Stimulated activated naive CD8-positive, alpha-beta T cell treated with anti-CD3 and anti-CD28 coated beads, Interleukin-15, amount 100 ng/mL, for 72 hours (primary cell): ENCODE measurements around the gene PCGF6.
"Not testable (repeated sequence)": the region's sequence is repeated elsewhere in the genome, so short reads cannot be mapped to it uniquely, and the experiment has no call there.

Experiments used
- ATAC-seq: fragments of 150-1000 bp; cut with Tn5 transposase; 2 replicates; pipeline ENCODE4 v1.10.0; 2021; ENCODE audit warnings: mild to moderate bottlenecking, moderate library complexity
- DNase-seq, 2 donors: peaks; one replicate each; pipeline ENCODE4 v3.0.0; 2021 to 2022
- H3K27ac Mint-ChIP-seq, 2 donors: one replicate each; pipeline ENCODE4 v1.8.0; 2022; ENCODE audit warnings: mild to moderate bottlenecking in 2 of 2, mixed read lengths in 2 of 2, moderate library complexity in 2 of 2
- H3K27me3 Mint-ChIP-seq: one replicate; pipeline ENCODE4 v1.8.0; 2022; ENCODE audit warnings: mixed read lengths
- H3K4me1 Mint-ChIP-seq: one replicate; pipeline ENCODE4 v1.8.0; 2022; ENCODE audit warnings: mild to moderate bottlenecking, mixed read lengths
- H3K4me3 Mint-ChIP-seq, 2 donors: one replicate each; pipeline ENCODE4 v1.8.0; 2022; ENCODE audit warnings: mild to moderate bottlenecking in 2 of 2, mixed read lengths in 2 of 2, moderate library complexity in 1 of 2
- H3K9me3 Mint-ChIP-seq, 2 donors: one replicate each; pipeline ENCODE4 v1.8.0; 2022; ENCODE audit warnings: mixed read lengths in 2 of 2

PCGF6 gene, protein sequence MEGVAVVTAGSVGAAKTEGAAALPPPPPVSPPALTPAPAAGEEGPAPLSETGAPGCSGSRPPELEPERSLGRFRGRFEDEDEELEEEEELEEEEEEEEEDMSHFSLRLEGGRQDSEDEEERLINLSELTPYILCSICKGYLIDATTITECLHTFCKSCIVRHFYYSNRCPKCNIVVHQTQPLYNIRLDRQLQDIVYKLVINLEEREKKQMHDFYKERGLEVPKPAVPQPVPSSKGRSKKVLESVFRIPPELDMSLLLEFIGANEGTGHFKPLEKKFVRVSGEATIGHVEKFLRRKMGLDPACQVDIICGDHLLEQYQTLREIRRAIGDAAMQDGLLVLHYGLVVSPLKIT

DNA sequence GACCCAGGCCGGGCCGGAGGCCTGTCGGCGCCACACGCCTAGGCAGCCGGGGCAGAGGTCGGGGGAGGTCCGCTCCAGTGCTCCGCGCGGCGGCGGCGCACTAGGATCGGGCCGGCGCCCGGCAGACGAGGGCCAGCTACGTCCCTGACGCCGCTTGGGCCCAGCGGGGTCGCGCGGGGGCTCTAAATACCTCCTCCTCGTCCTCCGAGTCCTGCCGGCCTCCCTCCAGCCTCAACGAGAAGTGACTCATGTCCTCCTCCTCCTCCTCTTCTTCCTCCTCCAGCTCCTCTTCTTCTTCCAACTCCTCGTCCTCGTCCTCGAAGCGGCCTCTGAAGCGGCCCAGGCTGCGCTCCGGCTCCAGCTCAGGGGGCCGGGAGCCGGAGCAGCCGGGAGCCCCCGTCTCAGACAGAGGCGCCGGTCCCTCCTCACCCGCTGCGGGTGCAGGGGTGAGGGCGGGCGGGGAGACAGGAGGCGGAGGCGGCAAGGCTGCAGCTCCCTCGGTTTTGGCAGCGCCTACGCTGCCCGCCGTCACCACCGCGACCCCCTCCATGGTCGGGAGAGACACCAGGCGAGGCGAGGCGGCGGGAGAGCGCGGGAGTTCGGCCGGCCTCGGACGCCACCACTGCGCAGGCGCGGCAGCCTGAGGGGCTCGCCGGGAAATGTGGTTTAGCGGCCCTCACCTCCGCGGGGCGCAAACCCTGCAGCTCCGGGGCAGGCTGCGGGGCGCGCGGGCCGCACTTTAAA is at the start of gene PCGF6:
Gene PCGF6, minus strand, starts transcription at position 624 of the 744 bp plus-strand sequence. Its CDS starts 74 bp downstream, at position 550.
- H3K27me3 Mint-ChIP-seq, result no peaks in the 10 kb centered on the region
- peak; percentile 80 to 82 for DNase-seq
- H3K27ac Mint-ChIP-seq, result peak within 1 kb of the TSS; percentile 95 to 99
- H3K4me1 Mint-ChIP-seq, result peaks cover 12% of the 10 kb centered on the region
- peak within 1 kb of the TSS; percentile 96 to 98 for H3K4me3 Mint-ChIP-seq
- peak; percentile 89 for ATAC-seq
- no peaks in the 10 kb centered on the region for H3K9me3 Mint-ChIP-seq

DNA sequence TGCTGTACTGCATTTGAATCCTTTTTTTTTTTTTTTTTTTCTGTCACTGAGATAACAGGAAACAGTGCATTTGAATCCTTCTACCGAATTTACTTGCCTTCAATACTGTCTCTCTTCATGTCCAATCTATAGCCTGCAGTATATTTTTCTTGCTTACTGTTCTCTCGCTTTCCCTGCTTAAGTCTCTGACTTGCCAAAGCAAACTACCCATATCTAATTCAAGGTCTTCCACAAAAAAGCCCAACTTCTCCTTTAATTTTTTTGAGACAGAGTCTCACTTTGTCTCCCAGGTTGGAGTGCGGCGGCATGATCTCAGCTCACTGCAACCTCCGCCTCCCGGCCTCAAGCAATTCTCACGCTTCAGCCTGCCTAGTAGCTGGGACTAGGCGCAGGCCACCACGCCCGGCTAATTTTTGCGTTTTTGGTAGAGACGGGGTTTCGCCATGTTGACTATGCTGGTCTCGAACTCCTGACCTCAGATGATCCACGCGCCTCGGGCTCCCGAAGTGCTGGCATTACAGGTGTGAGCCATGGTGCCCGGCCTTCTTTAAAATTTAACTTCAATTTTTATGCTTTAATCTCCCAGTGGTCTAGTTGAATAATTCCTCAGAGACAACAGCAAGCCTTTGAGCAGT is 46.4 kb upstream of the PCGF6 start:
- DNase-seq, result no peak
- H3K4me3 Mint-ChIP-seq, result peak overlapping the region; percentile 88 to 99
- H3K27ac Mint-ChIP-seq, result peak overlapping the region; percentile 84 to 90
- peaks cover 64% of the 10 kb centered on the region for H3K4me1 Mint-ChIP-seq
- H3K27me3 Mint-ChIP-seq, result no peaks in the 10 kb centered on the region
- ATAC-seq, result no peak
- H3K9me3 Mint-ChIP-seq, result no peaks in the 10 kb centered on the region

DNA sequence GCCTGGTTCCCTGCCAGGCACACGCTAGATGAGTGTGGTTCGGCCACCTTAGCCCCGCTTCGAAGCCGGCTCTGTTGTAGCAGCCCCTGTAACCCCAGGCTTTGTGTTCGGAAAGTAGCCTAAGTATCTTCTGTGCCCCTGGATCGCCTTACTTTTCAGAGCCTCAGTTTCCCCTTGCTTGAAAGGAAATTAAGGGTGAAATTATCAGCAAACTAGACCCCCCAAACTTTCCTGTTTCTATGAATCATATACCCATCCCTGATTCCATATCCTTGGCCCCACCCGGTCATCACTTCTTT is 45.8 kb upstream of the PCGF6 start:
- DNase-seq (no peak), ATAC-seq (no peak)
- no peaks in the 10 kb centered on the region for H3K9me3 Mint-ChIP-seq
- peak overlapping the region; percentile 88 to 99 for H3K4me3 Mint-ChIP-seq
- peaks cover 64% of the 10 kb centered on the region for H3K4me1 Mint-ChIP-seq
- H3K27ac Mint-ChIP-seq, result peak overlapping the region; percentile 84 to 90
- H3K27me3 Mint-ChIP-seq, result no peaks in the 10 kb centered on the region

DNA sequence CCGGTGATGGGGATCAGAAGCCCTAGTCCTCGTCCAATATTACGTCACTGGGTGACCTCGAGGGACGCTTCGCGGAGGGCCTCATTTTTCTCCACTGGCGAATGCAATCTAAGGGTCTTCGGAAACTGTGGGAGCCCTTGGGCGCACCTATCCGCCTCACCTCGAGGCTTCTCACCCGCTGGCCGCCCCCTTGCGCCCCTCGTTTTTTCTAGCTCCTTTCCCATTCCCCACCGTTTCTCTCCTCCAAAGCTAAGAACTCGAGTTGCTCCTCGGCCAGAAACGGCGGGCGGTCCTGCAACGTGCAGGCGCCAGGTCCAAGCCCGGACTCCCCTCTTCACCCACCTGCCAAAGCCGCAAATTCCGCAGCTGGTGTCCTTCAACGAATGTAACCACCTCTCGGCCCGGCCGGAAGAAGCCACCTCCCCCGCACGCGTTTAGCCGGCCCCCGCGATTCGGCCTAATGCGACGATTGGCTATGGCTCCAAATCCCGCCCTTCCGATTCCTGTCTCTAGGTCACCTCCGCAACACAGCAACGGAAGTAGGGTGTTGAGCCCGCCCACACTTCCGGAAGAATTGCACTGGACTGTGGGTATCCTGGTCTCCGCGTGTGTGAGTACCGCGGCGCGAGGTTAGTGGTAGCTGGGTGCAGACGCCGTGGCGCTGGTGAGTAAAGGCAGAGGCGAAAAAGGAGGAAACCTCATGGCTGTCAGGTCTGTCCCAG is 45.3 kb upstream of the PCGF6 start, which contains the start of the genes ATP5MK and PDCD11:
Gene ATP5MK, minus strand, starts transcription at position 409 of the 722 bp plus-strand sequence. CDS start 4,018 bp downstream, outside the sequence.
Gene PDCD11, plus strand, starts transcription at position 560 of the 722 bp plus-strand sequence. CDS start 1,801 bp downstream, outside the sequence.
- peak; percentile 91 to 96 for DNase-seq
- peak within 1 kb of the TSS; percentile 88 to 99 for H3K4me3 Mint-ChIP-seq
- H3K27me3 Mint-ChIP-seq, result no peaks in the 10 kb centered on the region
- H3K27ac Mint-ChIP-seq, result peak within 1 kb of the TSS; percentile 90 to 99
- peak; percentile 100 for ATAC-seq
- H3K4me1 Mint-ChIP-seq, result peaks cover 64% of the 10 kb centered on the region
- no peaks in the 10 kb centered on the region for H3K9me3 Mint-ChIP-seq

DNA sequence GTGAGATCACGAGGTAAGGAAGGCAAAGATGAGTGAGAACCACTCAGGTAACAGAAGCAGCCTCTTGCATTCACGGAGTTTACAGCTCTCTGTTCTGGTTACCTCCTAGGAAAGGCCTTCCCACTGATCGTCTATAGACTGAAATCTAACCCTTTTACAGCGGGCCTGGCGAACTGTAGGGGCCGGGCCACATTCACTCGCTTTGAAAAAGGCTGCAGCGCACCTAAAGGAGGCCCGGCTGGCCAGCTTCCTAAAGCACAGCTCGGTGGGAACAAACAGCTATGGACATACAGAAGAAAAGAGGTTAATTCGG is 44.8 kb upstream of the PCGF6 start:
- ATAC-seq (no peak), DNase-seq (no peak)
- peaks cover 66% of the 10 kb centered on the region for H3K4me1 Mint-ChIP-seq
- H3K4me3 Mint-ChIP-seq, result peak overlapping the region; percentile 88 to 99
- H3K27ac Mint-ChIP-seq, result peak overlapping the region; percentile 90 to 99
- no peaks in the 10 kb centered on the region for H3K9me3 Mint-ChIP-seq
- H3K27me3 Mint-ChIP-seq, result no peaks in the 10 kb centered on the region

DNA sequence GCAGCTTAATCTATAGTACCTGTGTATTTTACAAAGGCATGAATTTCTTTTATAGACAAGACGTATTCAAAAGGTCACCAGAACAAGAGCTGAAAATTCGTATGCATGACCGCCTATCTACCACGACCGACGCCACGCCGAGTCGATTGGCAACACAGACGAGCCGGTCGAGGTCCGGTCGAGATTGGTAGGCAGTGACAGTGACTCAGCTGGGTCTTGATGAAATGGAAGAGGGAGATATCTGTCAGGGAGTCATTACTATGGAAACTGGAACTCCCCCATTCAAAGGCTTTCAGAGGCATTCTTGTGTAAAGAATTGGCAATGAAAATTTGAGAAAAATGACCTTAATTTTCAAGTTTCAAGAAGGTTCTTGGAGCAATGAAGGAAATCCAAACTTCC is 43.2 kb upstream of the PCGF6 start:
- Mint-ChIP-seq H3K27ac (peak overlapping the region; percentile 27 to 69), H3K4me3 (peak overlapping the region; percentile 49 to 62), H3K4me1 (peaks cover 56% of the 10 kb centered on the region), H3K27me3 (no peaks in the 10 kb centered on the region), H3K9me3 (no peaks in the 10 kb centered on the region)
- DNase-seq (no peak), ATAC-seq (no peak)

DNA sequence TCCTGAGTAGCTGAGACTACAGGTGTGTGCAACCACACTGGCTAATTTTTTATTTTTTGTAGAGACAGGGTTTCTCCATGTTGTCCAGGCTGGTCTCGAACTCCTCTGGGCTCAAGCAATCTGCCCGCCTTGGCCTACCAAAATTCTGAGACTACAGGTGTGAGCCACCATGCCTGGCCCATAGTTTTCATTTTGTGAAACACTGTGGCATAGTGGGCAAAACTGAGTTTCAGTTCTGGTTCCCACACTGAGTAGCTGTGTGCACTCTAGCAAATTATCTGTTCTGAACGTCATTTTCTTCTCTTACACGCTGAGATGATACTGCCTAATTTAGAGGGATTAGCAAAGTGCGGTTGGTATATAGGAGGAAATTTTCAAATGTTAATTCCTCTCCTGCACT is 31.8 kb upstream of the PCGF6 start:
- no peak overlapping the region for H3K27ac Mint-ChIP-seq
- ATAC-seq, result no peak

DNA sequence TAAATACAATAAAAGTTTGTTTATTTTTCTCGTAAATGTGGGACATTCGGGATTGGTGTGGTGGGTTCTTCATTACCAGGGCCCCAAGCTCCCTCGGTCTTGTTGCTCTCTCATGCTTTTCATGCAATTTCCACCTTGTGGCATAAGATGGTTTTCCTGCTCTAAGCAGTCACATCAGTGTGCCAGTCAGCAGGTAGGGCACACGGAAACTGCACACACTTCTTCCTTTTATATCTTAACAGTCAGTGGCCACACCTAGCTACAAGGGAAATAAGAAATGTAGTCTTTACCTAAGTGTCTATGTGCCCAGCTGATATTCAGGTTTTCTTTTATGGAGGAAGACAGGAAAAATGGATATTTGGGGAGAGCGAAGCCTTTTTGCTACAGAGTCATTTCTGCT is 23.3 kb upstream of the PCGF6 start:
- no peaks in the 10 kb centered on the region for H3K9me3 Mint-ChIP-seq
- H3K4me3 Mint-ChIP-seq, result no peak overlapping the region

More for the DNA sequence above, 31.8 kb upstream of the PCGF6 start:
- DNase-seq, result no peak
- Mint-ChIP-seq H3K4me3 (no peak overlapping the region), H3K9me3 (no peaks in the 10 kb centered on the region), H3K4me1 (no peaks in the 10 kb centered on the region), H3K27me3 (no peaks in the 10 kb centered on the region)

DNA sequence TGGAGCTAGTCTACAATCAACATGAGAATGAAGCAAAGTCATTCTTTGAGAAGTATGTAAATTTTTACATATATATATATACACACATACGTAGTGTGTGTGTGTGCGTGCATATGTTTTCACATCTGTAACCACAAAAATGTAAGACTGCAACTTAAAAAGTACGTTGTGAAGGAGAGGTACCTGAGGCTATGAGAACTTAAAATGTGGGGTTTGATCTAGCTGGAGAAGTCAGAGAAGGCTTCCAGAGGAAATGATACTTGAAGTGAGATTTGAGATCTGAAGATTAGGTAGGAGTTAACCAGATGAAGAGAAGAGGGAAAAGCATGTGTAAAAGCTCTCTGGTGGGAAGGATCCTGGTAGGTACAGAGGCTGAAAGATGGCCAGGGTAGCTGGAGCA is 22.6 kb upstream of the PCGF6 start:
- DNase-seq (no peak), ATAC-seq (no peak)
- no peak overlapping the region for H3K4me3 Mint-ChIP-seq
- H3K27ac Mint-ChIP-seq, result no peak overlapping the region
- peaks cover 21% of the 10 kb centered on the region for H3K4me1 Mint-ChIP-seq
- H3K27me3 Mint-ChIP-seq, result no peaks in the 10 kb centered on the region
- no peaks in the 10 kb centered on the region for H3K9me3 Mint-ChIP-seq

More for the DNA sequence above, 23.3 kb upstream of the PCGF6 start:
- Mint-ChIP-seq H3K4me1 (peaks cover 21% of the 10 kb centered on the region), H3K27me3 (no peaks in the 10 kb centered on the region), H3K27ac (peak overlapping the region in 1 of 2 donors; percentile 23)
- ATAC-seq, result no peak
- DNase-seq, result no peak

DNA sequence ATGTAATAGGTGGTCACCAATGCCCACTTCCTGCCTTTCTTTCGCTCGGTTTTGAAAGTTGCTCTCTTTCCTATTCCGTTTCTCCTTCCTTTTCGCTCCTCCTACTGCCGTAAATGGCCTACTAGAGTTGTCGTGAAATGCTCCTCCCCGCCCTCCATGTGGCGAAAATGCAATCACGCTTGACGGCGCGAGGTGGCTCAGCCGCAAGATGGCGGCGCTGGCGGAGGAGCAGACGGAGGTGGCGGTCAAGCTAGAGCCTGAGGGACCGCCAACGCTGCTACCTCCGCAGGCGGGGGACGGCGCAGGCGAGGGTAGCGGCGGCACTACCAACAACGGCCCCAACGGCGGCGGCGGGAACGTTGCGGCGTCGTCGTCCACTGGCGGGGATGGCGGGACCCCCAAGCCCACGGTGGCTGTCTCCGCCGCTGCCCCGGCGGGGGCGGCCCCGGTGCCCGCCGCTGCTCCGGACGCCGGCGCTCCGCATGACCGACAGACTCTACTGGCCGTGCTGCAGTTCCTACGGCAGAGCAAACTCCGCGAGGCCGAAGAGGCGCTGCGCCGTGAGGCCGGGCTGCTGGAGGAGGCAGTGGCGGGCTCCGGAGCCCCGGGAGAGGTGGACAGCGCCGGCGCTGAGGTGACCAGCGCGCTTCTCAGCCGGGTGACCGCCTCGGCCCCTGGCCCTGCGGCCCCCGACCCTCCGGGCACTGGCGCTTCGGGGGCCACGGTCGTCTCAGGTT is 17.0 kb upstream of the PCGF6 start, which contains the start of gene TAF5:
Gene TAF5, plus strand, starts transcription at position 195 of the 737 bp plus-strand sequence. Its CDS starts 14 bp downstream, at position 209.
- Mint-ChIP-seq H3K4me1 (peaks cover 20% of the 10 kb centered on the region), H3K27ac (peak within 1 kb of the TSS; percentile 96 to 97), H3K9me3 (no peaks in the 10 kb centered on the region), H3K27me3 (no peaks in the 10 kb centered on the region), H3K4me3 (peak within 1 kb of the TSS; percentile 87 to 95)
- DNase-seq (peak; percentile 92 to 95), ATAC-seq (peak; percentile 72)

DNA sequence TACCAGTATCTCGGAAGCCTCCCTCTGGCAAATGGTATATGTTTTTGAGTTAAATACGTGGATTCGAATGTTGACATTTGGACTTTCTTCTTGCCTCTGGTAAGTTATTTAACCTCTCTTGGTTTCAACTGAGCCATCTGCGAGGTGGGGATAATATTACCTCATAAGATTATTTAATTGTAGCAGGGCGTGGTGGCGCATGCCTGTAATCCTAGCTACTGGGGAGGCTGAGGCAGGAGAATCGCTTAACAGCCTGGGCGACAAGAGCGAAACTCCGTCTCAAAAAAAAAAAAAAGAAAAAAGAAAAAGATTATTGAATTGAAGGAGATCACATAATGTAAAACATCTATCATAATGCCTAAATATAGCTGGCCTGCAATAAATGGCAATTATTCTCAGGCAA is 16.4 kb upstream of the PCGF6 start:
- H3K27ac Mint-ChIP-seq, result peak overlapping the region; percentile 96 to 97
- no peak for DNase-seq
- H3K27me3 Mint-ChIP-seq, result no peaks in the 10 kb centered on the region
- H3K9me3 Mint-ChIP-seq, result no peaks in the 10 kb centered on the region
- H3K4me3 Mint-ChIP-seq, result peak overlapping the region; percentile 84 to 95
- ATAC-seq, result no peak
- H3K4me1 Mint-ChIP-seq, result peaks cover 20% of the 10 kb centered on the region

DNA sequence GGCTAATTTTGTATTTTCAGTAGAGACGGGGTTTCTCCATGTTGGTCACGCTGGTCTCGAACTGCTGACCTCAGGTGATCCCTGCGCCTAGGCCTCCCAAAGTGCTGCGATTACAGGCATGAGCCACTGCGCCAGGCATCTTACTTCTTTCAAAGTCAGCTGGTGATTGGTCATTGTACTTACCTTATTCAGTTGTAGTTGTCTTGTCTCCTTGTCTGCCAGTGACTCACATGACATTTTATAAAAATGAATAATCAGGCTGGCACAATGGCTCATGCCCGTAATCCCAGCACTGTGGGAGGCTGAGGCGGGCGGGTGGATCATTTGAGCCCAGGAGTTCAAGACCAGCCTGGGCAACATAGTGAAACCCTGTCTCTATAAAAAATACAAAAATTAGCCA is 9.9 kb upstream of the PCGF6 start:
- H3K9me3 Mint-ChIP-seq, H3K4me1 Mint-ChIP-seq, H3K27me3 Mint-ChIP-seq, ATAC-seq, H3K27ac Mint-ChIP-seq, H3K4me3 Mint-ChIP-seq, DNase-seq: not testable (repeated sequence)

DNA sequence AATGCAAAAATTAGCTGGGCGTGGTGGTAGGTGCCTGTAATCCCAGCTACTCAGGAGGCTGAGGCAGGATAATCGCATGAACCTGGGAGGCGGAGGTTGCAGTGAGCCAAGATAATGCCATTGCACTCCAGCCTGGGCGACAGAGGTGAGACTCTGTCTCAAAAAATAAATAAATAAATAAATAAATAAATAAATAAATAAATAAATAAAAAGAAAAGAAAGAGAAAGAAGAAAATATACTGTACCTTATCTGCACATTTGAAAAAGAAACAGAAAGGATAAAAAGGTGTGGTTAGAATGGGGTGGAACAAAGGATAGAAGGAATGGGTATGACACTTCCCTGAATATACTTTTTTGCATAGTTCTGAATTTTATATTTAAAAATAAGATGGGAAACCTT is 8.6 kb upstream of the PCGF6 start:
- not testable (repeated sequence) for ATAC-seq, H3K9me3 Mint-ChIP-seq, H3K4me1 Mint-ChIP-seq, H3K4me3 Mint-ChIP-seq, H3K27ac Mint-ChIP-seq, DNase-seq, H3K27me3 Mint-ChIP-seq

DNA sequence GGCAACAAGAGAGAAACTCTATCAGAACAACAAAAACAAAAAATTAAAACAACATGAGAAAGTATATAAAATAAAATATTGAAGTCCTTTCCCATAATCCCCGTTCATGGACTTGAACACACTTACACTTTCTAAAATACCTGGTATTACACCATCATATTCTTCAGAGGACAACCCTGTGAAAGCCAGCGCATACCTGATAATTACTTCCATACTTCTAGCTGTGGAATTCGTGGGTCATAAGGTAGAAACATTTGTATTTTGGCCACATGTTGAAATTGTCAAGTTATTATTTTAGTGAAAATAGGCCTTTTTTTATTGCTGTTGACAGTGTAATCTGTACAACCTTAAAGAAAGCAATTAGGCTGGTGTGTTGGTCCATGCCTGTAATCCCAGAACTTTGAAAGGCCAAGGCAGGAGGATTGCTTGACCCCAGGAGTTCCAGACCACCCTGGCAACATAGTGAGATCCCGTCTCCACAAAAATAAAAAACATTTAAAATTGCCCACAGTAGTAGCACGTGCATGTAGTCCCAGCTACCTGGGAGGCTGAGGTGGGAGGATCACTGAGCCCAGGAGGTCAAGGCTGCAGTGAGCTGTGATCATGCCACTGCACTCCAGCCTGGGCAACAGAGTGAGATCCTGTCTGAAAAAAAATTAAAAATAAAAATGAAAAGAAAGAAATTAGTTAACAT is 5.1 kb upstream of the PCGF6 start:
- no peaks in the 10 kb centered on the region for H3K27me3 Mint-ChIP-seq
- no peak overlapping the region for H3K4me3 Mint-ChIP-seq
- H3K9me3 Mint-ChIP-seq, result no peaks in the 10 kb centered on the region
- DNase-seq, result no peak
- no peak for ATAC-seq
- no peak overlapping the region for H3K27ac Mint-ChIP-seq
- H3K4me1 Mint-ChIP-seq, result no peaks in the 10 kb centered on the region
